NCI-H748 (cell line): Measurements from ENCODE around the gene APBB2.
"Not testable (repeated sequence)": the region's sequence is repeated elsewhere in the genome, so short reads cannot be mapped to it uniquely, and the experiment has no call there.

Source experiments
- DNase-seq: peaks from one replicate; lab custom pipeline; 2025; ENCODE audit not compliant: unreplicated experiment; lab: John Stamatoyannopoulos, UW

The APBB2 gene

GRCh38 chr4:41160012-41160789 lies 54.1 kb downstream of the APBB2 start:
- no peak for DNase-seq

GRCh38 chr4:41158756-41159155 lies 55.6 kb downstream of the APBB2 start:
- DNase-seq: no peak

GRCh38 chr4:41158274-41158673 lies 56.1 kb downstream of the APBB2 start:
- DNase-seq: no peak

- DNase-seq: no peak
Measured at GRCh38 chr4:41157009-41157408, 57.3 kb downstream of the APBB2 start.

- DNase-seq: no peak
Measured at GRCh38 chr4:41156574-41156973, 57.8 kb downstream of the APBB2 start.

GRCh38 chr4:41155194-41155830 lies 59.0 kb downstream of the APBB2 start:
- DNase-seq: no peak

GRCh38 chr4:41154814-41155177 lies 59.5 kb downstream of the APBB2 start:
- no peak for DNase-seq

- DNase-seq: no peak
Measured at GRCh38 chr4:41154010-41154813, 60.1 kb downstream of the APBB2 start.

- no peak for DNase-seq
Measured at GRCh38 chr4:41150401-41150800, 63.9 kb downstream of the APBB2 start.

- DNase-seq: not testable (repeated sequence)
Measured at GRCh38 chr4:41149568-41149967, 64.8 kb downstream of the APBB2 start.

GRCh38 chr4:41148931-41149330 lies 65.4 kb downstream of the APBB2 start:
- DNase-seq: no peak

- no peak for DNase-seq
Measured at GRCh38 chr4:41148292-41148691, 66.0 kb downstream of the APBB2 start.

- not testable (repeated sequence) for DNase-seq
Measured at GRCh38 chr4:41147570-41147969, 66.8 kb downstream of the APBB2 start.

GRCh38 chr4:41146716-41147506 lies 67.4 kb downstream of the APBB2 start:
- no peak for DNase-seq

- DNase-seq: no peak
Measured at GRCh38 chr4:41146196-41146595, 68.1 kb downstream of the APBB2 start.

- peak; percentile 8 for DNase-seq
Measured at GRCh38 chr4:41145571-41146078, 68.7 kb downstream of the APBB2 start.

- DNase-seq: no peak
Measured at GRCh38 chr4:41144812-41145211, 69.5 kb downstream of the APBB2 start.

- DNase-seq: no peak
Measured at GRCh38 chr4:41144040-41144379, 70.3 kb downstream of the APBB2 start.

- no peak for DNase-seq
Measured at GRCh38 chr4:41143311-41144039, 70.9 kb downstream of the APBB2 start.
